ENCODE measurements around the gene CREM.

DNA sequence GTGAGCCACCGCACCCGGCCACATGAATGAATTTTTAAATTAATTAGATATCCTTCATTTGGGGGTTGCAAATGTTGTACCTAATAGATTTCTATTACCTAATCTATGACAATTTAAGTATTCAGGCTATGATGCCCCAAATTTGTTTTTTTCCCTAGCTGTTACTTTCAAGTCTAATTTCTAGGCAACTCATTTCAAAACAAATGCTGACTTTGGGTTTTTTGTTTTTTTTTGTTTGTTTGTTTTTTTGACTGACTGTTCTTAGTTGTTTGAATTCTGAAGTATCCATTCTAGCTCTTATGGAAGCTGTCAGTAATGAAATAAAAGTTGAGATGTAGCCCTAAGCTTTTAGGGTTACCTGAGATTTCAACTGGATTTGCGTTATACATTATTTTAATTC, 62.3 kb downstream of the CREM start:
- TF ChIP-seq, protein P1, sequence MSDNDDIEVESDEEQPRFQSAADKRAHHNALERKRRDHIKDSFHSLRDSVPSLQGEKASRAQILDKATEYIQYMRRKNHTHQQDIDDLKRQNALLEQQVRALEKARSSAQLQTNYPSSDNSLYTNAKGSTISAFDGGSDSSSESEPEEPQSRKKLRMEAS (IDR thresholded peaks at IDR 0.05): no peak
- TF ChIP-seq TCF12 (IDR thresholded peaks at IDR 0.05; ENCODE audit: low read depth) (no peak), TAF1 (IDR thresholded peaks at IDR 0.05; ENCODE audit: low read depth) (no peak), YY1 (IDR thresholded peaks at IDR 0.05; ENCODE audit: low read depth) (no peak), CREB1 (IDR thresholded peaks at IDR 0.05; ENCODE audit: low read depth) (no peak), ZBTB7A (IDR thresholded peaks at IDR 0.05; ENCODE audit: low read depth) (no peak), CEBPB (IDR thresholded peaks at IDR 0.05) (no peak), RAD21 (IDR thresholded peaks at IDR 0.05; ENCODE audit: low read depth) (no peak)
- TF ChIP-seq, protein P2, sequence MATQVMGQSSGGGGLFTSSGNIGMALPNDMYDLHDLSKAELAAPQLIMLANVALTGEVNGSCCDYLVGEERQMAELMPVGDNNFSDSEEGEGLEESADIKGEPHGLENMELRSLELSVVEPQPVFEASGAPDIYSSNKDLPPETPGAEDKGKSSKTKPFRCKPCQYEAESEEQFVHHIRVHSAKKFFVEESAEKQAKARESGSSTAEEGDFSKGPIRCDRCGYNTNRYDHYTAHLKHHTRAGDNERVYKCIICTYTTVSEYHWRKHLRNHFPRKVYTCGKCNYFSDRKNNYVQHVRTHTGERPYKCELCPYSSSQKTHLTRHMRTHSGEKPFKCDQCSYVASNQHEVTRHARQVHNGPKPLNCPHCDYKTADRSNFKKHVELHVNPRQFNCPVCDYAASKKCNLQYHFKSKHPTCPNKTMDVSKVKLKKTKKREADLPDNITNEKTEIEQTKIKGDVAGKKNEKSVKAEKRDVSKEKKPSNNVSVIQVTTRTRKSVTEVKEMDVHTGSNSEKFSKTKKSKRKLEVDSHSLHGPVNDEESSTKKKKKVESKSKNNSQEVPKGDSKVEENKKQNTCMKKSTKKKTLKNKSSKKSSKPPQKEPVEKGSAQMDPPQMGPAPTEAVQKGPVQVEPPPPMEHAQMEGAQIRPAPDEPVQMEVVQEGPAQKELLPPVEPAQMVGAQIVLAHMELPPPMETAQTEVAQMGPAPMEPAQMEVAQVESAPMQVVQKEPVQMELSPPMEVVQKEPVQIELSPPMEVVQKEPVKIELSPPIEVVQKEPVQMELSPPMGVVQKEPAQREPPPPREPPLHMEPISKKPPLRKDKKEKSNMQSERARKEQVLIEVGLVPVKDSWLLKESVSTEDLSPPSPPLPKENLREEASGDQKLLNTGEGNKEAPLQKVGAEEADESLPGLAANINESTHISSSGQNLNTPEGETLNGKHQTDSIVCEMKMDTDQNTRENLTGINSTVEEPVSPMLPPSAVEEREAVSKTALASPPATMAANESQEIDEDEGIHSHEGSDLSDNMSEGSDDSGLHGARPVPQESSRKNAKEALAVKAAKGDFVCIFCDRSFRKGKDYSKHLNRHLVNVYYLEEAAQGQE (IDR thresholded peaks at IDR 0.05; ENCODE audit: low read depth): no peak
